ENCODE data around the gene IGFBP7.

DNA sequence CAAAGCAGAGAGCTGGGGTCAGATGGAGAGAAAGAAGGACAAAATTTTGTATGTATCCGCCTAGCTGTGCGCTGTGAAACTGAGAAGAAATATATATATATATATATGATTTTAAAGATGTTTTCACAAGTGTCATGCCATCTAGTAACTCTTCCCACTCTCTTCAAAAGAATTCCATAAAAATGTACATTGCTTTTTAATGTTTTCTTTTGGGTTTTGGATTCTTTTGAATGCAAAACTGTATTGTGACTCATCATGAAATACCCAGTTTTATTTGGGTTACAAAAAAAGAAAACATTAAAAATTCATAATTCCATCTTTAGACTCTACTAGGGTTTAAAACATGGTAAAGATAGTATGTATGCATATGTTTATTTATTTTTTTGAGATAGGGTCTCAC, 34.3 kb upstream of the IGFBP7 start:
- TF ChIP-seq ZNF384 (IDR thresholded peaks at IDR 0.05) (no peak), ELF4 (IDR thresholded peaks at IDR 0.05) (no peak), L3MBTL2 (conservative IDR thresholded peaks at IDR 0.05) (no peak), CTBP1 (IDR thresholded peaks at IDR 0.05; ENCODE audit: borderline replicate concordance) (no peak), FOXK2 (IDR thresholded peaks at IDR 0.05) (no peak), BHLHE40 (IDR thresholded peaks at IDR 0.05; ENCODE audit: borderline replicate concordance) (no peak), FOXM1 (IDR thresholded peaks at IDR 0.05; ENCODE audit: borderline replicate concordance) (no peak), SP1 (IDR thresholded peaks at IDR 0.05) (no peak), ARNT (IDR thresholded peaks at IDR 0.05) (no peak), LEF1 (IDR thresholded peaks at IDR 0.05; ENCODE audit: borderline replicate concordance) (no peak)
- TF ChIP-seq, protein P1, sequence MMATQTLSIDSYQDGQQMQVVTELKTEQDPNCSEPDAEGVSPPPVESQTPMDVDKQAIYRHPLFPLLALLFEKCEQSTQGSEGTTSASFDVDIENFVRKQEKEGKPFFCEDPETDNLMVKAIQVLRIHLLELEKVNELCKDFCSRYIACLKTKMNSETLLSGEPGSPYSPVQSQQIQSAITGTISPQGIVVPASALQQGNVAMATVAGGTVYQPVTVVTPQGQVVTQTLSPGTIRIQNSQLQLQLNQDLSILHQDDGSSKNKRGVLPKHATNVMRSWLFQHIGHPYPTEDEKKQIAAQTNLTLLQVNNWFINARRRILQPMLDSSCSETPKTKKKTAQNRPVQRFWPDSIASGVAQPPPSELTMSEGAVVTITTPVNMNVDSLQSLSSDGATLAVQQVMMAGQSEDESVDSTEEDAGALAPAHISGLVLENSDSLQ (IDR thresholded peaks at IDR 0.05), result no peak
